HG02981 (cell line): ENCODE measurements around the gene GIPC3.

Source experiments
- ATAC-seq: cut with Tn5 transposase; IDR thresholded peaks from one replicate; pipeline ENCODE4 v1.9.1; 2021; ENCODE audit warnings: mild to moderate bottlenecking, moderate library complexity; ENCODE audit not compliant: unreplicated experiment

GIPC3 gene

GRCh38 chr19:3585301-3586126, at the start of gene GIPC3:
Gene GIPC3 (plus strand): TSS chr19:3585478. CDS start chr19:3585598, 120 bp downstream.
- ATAC-seq = no peak

- ATAC-seq = no peak
Measured at GRCh38 chr19:3535563-3535965, 49.7 kb upstream of the GIPC3 start.

GRCh38 chr19:3535981-3536380, 49.3 kb upstream of the GIPC3 start:
- ATAC-seq = no peak

GRCh38 chr19:3536429-3537100, 48.7 kb upstream of the GIPC3 start:
- ATAC-seq = no peak

- ATAC-seq = no peak
Measured at GRCh38 chr19:3537101-3537437, 48.2 kb upstream of the GIPC3 start.

- no peak for ATAC-seq
Measured at GRCh38 chr19:3537438-3538240, 47.6 kb upstream of the GIPC3 start.

- no peak for ATAC-seq
Measured at GRCh38 chr19:3538258-3538929, 46.9 kb upstream of the GIPC3 start.

GRCh38 chr19:3538965-3539755, 46.1 kb upstream of the GIPC3 start, which contains the start of gene TEKTIP1:
Gene TEKTIP1 (plus strand): TSS chr19:3539174. CDS start chr19:3539178, 4 bp downstream.
- ATAC-seq = no peak

GRCh38 chr19:3539756-3540118, 45.5 kb upstream of the GIPC3 start:
- ATAC-seq = no peak

- no peak for ATAC-seq
Measured at GRCh38 chr19:3543150-3544057, 41.9 kb upstream of the GIPC3 start.

GRCh38 chr19:3544058-3544376, 41.3 kb upstream of the GIPC3 start:
- no peak for ATAC-seq

- ATAC-seq = no peak
Measured at GRCh38 chr19:3544742-3545668, 40.3 kb upstream of the GIPC3 start.

GRCh38 chr19:3545669-3546034, 39.6 kb upstream of the GIPC3 start:
- ATAC-seq = no peak

GRCh38 chr19:3546119-3546518, 39.2 kb upstream of the GIPC3 start:
- ATAC-seq = no peak

- ATAC-seq = no peak
Measured at GRCh38 chr19:3547301-3547731, 38.0 kb upstream of the GIPC3 start.

GRCh38 chr19:3547767-3548282, 37.5 kb upstream of the GIPC3 start:
- ATAC-seq = no peak

GRCh38 chr19:3548606-3549005, 36.7 kb upstream of the GIPC3 start:
- ATAC-seq = no peak

- no peak for ATAC-seq
Measured at GRCh38 chr19:3549816-3550215, 35.5 kb upstream of the GIPC3 start.
